WTC11 (cell line): ENCODE measurements around the gene LIX1L. TPM values are rescaled to one million over a fixed set of nuclear protein-coding genes. Genes with fewer than 3 reads are reported as not detected.

Source experiments
- ATF1 ChIP-seq: sonication (generic); formaldehyde crosslinking; IDR thresholded peaks from 2 replicates; pipeline ENCODE4 v1.8.1; 2023; ENCODE audit warnings: mild to moderate bottlenecking, moderate library complexity, missing genetic modification reagents
- ATF6 ChIP-seq: sonication (generic); formaldehyde crosslinking; IDR thresholded peaks from 2 replicates; pipeline ENCODE4 v1.8.1; 2023; ENCODE audit warnings: mild to moderate bottlenecking, missing genetic modification reagents
- E2F5 ChIP-seq: sonication (generic); formaldehyde crosslinking; IDR thresholded peaks from 2 replicates; pipeline ENCODE4 v1.8.1; 2022; ENCODE audit warnings: mild to moderate bottlenecking, moderate library complexity, missing genetic modification reagents
- ESRRA ChIP-seq: sonication (generic); formaldehyde crosslinking; IDR thresholded peaks from 2 replicates; pipeline ENCODE4 v1.8.1; 2022; ENCODE audit warnings: mild to moderate bottlenecking, missing genetic modification reagents, borderline replicate concordance
- FOXJ3 ChIP-seq: sonication (generic); formaldehyde crosslinking; IDR thresholded peaks from 2 replicates; pipeline ENCODE4 v1.9.0; 2021; ENCODE audit warnings: missing genetic modification reagents, mild to moderate bottlenecking, borderline replicate concordance
- FOXP1 ChIP-seq: sonication (generic); formaldehyde crosslinking; IDR thresholded peaks from 2 replicates; pipeline ENCODE4 v1.8.0; 2022; ENCODE audit warnings: missing genetic modification reagents, mild to moderate bottlenecking, moderate library complexity, borderline replicate concordance
- FOXP4 ChIP-seq: sonication (generic); formaldehyde crosslinking; IDR thresholded peaks from 2 replicates; pipeline ENCODE4 v1.8.0; 2022; ENCODE audit warnings: mild to moderate bottlenecking, missing genetic modification reagents
- GRHL2 ChIP-seq: fragments of 250-450 bp; sonication (Bioruptor Pico); IDR thresholded peaks from 2 replicates; pipeline ENCODE4 v1.8.0; 2022; ENCODE audit warnings: mild to moderate bottlenecking, moderate library complexity; ENCODE audit not compliant: insufficient replicate concordance, severe bottlenecking
- IRF2 ChIP-seq: sonication (generic); formaldehyde crosslinking; IDR thresholded peaks from 2 replicates; pipeline ENCODE4 v1.8.0; 2022; ENCODE audit warnings: low read depth, missing genetic modification reagents, borderline replicate concordance
- KAT7 ChIP-seq: sonication (generic); formaldehyde crosslinking; IDR thresholded peaks from 2 replicates; pipeline ENCODE4 v1.8.1; 2023; ENCODE audit warnings: missing genetic modification reagents, mild to moderate bottlenecking, borderline replicate concordance
- MYBL2 ChIP-seq: sonication (generic); formaldehyde crosslinking; IDR thresholded peaks from 2 replicates; pipeline ENCODE4 v1.8.1; 2023; ENCODE audit warnings: mild to moderate bottlenecking, moderate library complexity, missing genetic modification reagents
- NR3C1 ChIP-seq: sonication (generic); formaldehyde crosslinking; conservative IDR thresholded peaks from 2 replicates; pipeline ENCODE4 v1.8.1; 2023; ENCODE audit warnings: low read depth, mild to moderate bottlenecking, missing genetic modification reagents
- SMAD3 ChIP-seq: sonication (generic); formaldehyde crosslinking; IDR thresholded peaks from 2 replicates; pipeline ENCODE4 v1.8.0; 2022; ENCODE audit warnings: missing genetic modification reagents, mild to moderate bottlenecking, borderline replicate concordance
- SMAD4 ChIP-seq: sonication (generic); formaldehyde crosslinking; IDR thresholded peaks from 2 replicates; pipeline ENCODE4 v1.8.0; 2022; ENCODE audit warnings: mild to moderate bottlenecking, missing genetic modification reagents
- TEAD4 ChIP-seq: sonication (generic); formaldehyde crosslinking; IDR thresholded peaks from 2 replicates; pipeline ENCODE4 v1.8.0; 2022; ENCODE audit warnings: mild to moderate bottlenecking, missing genetic modification reagents
- TP53 ChIP-seq: sonication (generic); formaldehyde crosslinking; IDR thresholded peaks from 2 replicates; pipeline ENCODE4 v1.8.1; 2023; ENCODE audit warnings: mild to moderate bottlenecking, missing genetic modification reagents
- ZBTB21 ChIP-seq: sonication (generic); formaldehyde crosslinking; IDR thresholded peaks from 2 replicates; pipeline ENCODE4 v1.8.1; 2023; ENCODE audit warnings: mild to moderate bottlenecking, missing genetic modification reagents, borderline replicate concordance
- ZNF317 ChIP-seq: sonication (generic); formaldehyde crosslinking; IDR thresholded peaks from 2 replicates; pipeline ENCODE4 v1.8.1; 2023; ENCODE audit warnings: low read depth, mild to moderate bottlenecking, moderate library complexity, missing genetic modification reagents, borderline replicate concordance
- ZNF396 ChIP-seq: fragments of 250-450 bp; sonication (Bioruptor Pico); IDR thresholded peaks from 2 replicates; pipeline ENCODE4 v1.8.0; 2021; ENCODE audit warnings: mild to moderate bottlenecking, moderate library complexity, borderline replicate concordance
- ZNF416 ChIP-seq: fragments of 250-450 bp; sonication (Bioruptor Pico); IDR thresholded peaks from 2 replicates; pipeline ENCODE4 v1.9.0; 2021; ENCODE audit warnings: mild to moderate bottlenecking, inconsistent platforms
- ZNF671 ChIP-seq: fragments of 250-450 bp; sonication (Bioruptor Pico); IDR thresholded peaks from 2 replicates; pipeline ENCODE4 v1.8.0; 2021; ENCODE audit warnings: mild to moderate bottlenecking
- total RNA-seq: library from RNA; stranded (reverse); gene quantifications from 3 replicates; pipeline ENCODE4 v1.2.3, GENCODE V29; 2021
- TF ChIP-seq, protein P1 (sequence below): fragments of 200-600 bp; IDR thresholded peaks from 2 replicates; pipeline ENCODE4 v1.8.0; 2022; ENCODE audit warnings: antibody characterized with exemption
- TF ChIP-seq, protein P2 (sequence below): sonication (generic); formaldehyde crosslinking; IDR thresholded peaks from 2 replicates; pipeline ENCODE4 v1.8.1; 2022; ENCODE audit warnings: mild to moderate bottlenecking, missing genetic modification reagents, moderate library complexity, borderline replicate concordance
- TF ChIP-seq, protein P3 (sequence below): sonication (generic); formaldehyde crosslinking; IDR thresholded peaks from 2 replicates; pipeline ENCODE4 v1.8.1; 2023; ENCODE audit warnings: mild to moderate bottlenecking, missing genetic modification reagents, borderline replicate concordance
- TF ChIP-seq, protein P4 (sequence below): fragments of 250-450 bp; sonication (Bioruptor Pico); IDR thresholded peaks from 2 replicates; pipeline ENCODE4 v1.9.0; 2021; ENCODE audit warnings: mild to moderate bottlenecking

Gene LIX1L
- total RNA-seq, 1 experiment from 2014 or later, result 3.0 TPM

- TF ChIP-seq, protein P1, sequence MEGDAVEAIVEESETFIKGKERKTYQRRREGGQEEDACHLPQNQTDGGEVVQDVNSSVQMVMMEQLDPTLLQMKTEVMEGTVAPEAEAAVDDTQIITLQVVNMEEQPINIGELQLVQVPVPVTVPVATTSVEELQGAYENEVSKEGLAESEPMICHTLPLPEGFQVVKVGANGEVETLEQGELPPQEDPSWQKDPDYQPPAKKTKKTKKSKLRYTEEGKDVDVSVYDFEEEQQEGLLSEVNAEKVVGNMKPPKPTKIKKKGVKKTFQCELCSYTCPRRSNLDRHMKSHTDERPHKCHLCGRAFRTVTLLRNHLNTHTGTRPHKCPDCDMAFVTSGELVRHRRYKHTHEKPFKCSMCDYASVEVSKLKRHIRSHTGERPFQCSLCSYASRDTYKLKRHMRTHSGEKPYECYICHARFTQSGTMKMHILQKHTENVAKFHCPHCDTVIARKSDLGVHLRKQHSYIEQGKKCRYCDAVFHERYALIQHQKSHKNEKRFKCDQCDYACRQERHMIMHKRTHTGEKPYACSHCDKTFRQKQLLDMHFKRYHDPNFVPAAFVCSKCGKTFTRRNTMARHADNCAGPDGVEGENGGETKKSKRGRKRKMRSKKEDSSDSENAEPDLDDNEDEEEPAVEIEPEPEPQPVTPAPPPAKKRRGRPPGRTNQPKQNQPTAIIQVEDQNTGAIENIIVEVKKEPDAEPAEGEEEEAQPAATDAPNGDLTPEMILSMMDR, result no peak
- TF ChIP-seq FOXP1 (CRISPR knock-in tag), result no peak; the same call in 1 of the 2 replicates
- no peak for TF ChIP-seq NR3C1 (CRISPR knock-in tag)
- no peak for TF ChIP-seq ZNF317 (CRISPR knock-in tag)
- TF ChIP-seq ZBTB21 (CRISPR knock-in tag), result no peak; the same call in 1 of the 2 replicates
- TF ChIP-seq, protein P2, sequence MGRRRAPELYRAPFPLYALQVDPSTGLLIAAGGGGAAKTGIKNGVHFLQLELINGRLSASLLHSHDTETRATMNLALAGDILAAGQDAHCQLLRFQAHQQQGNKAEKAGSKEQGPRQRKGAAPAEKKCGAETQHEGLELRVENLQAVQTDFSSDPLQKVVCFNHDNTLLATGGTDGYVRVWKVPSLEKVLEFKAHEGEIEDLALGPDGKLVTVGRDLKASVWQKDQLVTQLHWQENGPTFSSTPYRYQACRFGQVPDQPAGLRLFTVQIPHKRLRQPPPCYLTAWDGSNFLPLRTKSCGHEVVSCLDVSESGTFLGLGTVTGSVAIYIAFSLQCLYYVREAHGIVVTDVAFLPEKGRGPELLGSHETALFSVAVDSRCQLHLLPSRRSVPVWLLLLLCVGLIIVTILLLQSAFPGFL (CRISPR knock-in tag), result no peak
- TF ChIP-seq TP53, result no peak
- no peak for TF ChIP-seq TEAD4 (CRISPR knock-in tag)
- TF ChIP-seq IRF2 (CRISPR knock-in tag), result no peak
- TF ChIP-seq ESRRA (CRISPR knock-in tag), result no peak
- TF ChIP-seq, protein P3, sequence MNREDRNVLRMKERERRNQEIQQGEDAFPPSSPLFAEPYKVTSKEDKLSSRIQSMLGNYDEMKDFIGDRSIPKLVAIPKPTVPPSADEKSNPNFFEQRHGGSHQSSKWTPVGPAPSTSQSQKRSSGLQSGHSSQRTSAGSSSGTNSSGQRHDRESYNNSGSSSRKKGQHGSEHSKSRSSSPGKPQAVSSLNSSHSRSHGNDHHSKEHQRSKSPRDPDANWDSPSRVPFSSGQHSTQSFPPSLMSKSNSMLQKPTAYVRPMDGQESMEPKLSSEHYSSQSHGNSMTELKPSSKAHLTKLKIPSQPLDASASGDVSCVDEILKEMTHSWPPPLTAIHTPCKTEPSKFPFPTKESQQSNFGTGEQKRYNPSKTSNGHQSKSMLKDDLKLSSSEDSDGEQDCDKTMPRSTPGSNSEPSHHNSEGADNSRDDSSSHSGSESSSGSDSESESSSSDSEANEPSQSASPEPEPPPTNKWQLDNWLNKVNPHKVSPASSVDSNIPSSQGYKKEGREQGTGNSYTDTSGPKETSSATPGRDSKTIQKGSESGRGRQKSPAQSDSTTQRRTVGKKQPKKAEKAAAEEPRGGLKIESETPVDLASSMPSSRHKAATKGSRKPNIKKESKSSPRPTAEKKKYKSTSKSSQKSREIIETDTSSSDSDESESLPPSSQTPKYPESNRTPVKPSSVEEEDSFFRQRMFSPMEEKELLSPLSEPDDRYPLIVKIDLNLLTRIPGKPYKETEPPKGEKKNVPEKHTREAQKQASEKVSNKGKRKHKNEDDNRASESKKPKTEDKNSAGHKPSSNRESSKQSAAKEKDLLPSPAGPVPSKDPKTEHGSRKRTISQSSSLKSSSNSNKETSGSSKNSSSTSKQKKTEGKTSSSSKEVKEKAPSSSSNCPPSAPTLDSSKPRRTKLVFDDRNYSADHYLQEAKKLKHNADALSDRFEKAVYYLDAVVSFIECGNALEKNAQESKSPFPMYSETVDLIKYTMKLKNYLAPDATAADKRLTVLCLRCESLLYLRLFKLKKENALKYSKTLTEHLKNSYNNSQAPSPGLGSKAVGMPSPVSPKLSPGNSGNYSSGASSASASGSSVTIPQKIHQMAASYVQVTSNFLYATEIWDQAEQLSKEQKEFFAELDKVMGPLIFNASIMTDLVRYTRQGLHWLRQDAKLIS, result peak; percentile 86; the same call in 1 of the 2 replicates
- no peak for TF ChIP-seq ATF1
- no peak for TF ChIP-seq GRHL2 (CRISPR knock-in tag)
- TF ChIP-seq FOXJ3 (CRISPR knock-in tag), result no peak
- TF ChIP-seq KAT7 (CRISPR knock-in tag), result no peak
- peak; percentile 73 for TF ChIP-seq FOXP4
- TF ChIP-seq, protein P4, sequence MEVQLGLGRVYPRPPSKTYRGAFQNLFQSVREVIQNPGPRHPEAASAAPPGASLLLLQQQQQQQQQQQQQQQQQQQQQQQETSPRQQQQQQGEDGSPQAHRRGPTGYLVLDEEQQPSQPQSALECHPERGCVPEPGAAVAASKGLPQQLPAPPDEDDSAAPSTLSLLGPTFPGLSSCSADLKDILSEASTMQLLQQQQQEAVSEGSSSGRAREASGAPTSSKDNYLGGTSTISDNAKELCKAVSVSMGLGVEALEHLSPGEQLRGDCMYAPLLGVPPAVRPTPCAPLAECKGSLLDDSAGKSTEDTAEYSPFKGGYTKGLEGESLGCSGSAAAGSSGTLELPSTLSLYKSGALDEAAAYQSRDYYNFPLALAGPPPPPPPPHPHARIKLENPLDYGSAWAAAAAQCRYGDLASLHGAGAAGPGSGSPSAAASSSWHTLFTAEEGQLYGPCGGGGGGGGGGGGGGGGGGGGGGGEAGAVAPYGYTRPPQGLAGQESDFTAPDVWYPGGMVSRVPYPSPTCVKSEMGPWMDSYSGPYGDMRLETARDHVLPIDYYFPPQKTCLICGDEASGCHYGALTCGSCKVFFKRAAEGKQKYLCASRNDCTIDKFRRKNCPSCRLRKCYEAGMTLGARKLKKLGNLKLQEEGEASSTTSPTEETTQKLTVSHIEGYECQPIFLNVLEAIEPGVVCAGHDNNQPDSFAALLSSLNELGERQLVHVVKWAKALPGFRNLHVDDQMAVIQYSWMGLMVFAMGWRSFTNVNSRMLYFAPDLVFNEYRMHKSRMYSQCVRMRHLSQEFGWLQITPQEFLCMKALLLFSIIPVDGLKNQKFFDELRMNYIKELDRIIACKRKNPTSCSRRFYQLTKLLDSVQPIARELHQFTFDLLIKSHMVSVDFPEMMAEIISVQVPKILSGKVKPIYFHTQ (CRISPR knock-in tag), result no peak
- no peak for TF ChIP-seq ZNF396 (CRISPR knock-in tag)
- no peak for TF ChIP-seq ZNF671 (CRISPR knock-in tag)
- TF ChIP-seq SMAD4 (CRISPR knock-in tag), result no peak
- no peak for TF ChIP-seq E2F5 (CRISPR knock-in tag)
- TF ChIP-seq SMAD3 (CRISPR knock-in tag), result peak; percentile 87; the same call in 1 of the 2 replicates
- no peak for TF ChIP-seq ATF6 (CRISPR knock-in tag)
- TF ChIP-seq MYBL2 (CRISPR knock-in tag), result no peak
- TF ChIP-seq ZNF416 (CRISPR knock-in tag), result no peak
Measured at GRCh38 chr1:145996433-145997015, 38.7 kb upstream of the LIX1L start, which contains the start of gene TXNIP (continued).
